Brain microvascular endothelial cell (primary cell): ENCODE data around the gene EVI2B.

Experiments used
- DNase-seq: peaks from one replicate; pipeline ENCODE4 v3.0.0-alpha.2; 2020
- H3K27ac ChIP-seq: fragments of 250-450 bp; sonication (Bioruptor Pico); 2 replicates; pipeline ENCODE4 v1.5.1; 2020; ENCODE audit warnings: mild to moderate bottlenecking, moderate library complexity
- H3K27me3 ChIP-seq: fragments of 250-450 bp; sonication (Bioruptor Pico); replicated peaks from 2 replicates; pipeline ENCODE4 v1.5.1; 2020; ENCODE audit warnings: mild to moderate bottlenecking
- H3K36me3 ChIP-seq: fragments of 250-450 bp; sonication (Bioruptor Pico); replicated peaks from 2 replicates; pipeline ENCODE4 v1.5.1; 2020; ENCODE audit warnings: mild to moderate bottlenecking
- H3K4me3 ChIP-seq: 2 replicates; pipeline ENCODE4 v1.5.1; 2011; ENCODE audit warnings: low read depth, mild to moderate bottlenecking, control low read depth, low read length, moderate library complexity
- in situ Hi-C: cut with HindIII; loops from 2 replicates; pipeline ENCODE4 v1.10.0; 2017; ENCODE audit warnings: low sequenced_read_pairs, low pct_ligation_motif_present
- TF ChIP-seq, protein P1 (sequence below): IDR thresholded peaks from 2 replicates; pipeline ENCODE4 v1.5.1; 2011; ENCODE audit warnings: low read depth, mild to moderate bottlenecking, moderate library complexity, low read length, control low read depth, inconsistent platforms; ENCODE audit errors: missing control alignments

EVI2B gene

DNA sequence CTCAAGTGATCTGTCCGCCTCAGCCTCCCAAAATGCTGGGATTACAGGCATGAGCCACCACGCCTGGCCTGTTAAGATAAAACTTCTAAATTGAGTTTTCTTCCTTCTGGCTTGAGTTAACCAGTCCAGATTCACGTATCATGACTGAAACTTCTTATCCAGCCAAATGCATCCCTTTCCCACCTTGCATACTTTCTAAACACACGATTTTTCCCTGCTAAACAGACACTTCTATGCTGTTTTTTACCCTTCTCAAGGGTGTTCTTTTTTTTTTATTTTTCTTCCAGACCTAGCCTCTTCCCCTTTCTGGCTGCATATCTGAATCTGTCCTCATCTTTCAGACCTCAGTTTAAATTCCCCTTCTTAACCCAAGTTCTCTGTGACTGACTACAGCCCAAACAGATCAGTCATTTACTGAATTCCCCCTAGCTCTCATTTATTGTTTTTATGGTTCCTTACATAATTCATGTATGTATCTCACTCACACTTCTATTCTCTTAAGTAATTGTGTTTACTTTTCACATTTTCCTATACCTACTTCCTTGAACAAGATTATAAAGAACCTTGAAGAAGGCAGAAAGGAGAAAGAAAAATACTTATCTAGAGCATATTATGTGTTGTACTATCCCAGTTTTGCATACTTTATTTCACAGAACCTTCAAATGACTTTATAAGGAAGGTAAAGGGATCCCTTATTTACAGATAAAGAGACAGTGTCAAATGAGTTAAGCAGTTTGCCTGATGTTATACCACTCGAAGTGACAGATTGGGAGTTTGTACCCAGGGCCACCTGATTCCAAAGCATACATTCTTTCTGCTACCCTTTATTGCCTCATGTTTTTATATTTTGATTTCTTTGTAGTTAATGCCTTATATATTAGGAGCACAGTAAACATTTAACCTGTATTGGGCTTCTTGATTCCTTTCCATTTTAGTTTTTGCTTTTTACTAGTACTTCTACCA, 5.2 kb downstream of the EVI2B start:
- no peaks in the 10 kb centered on the region for H3K36me3 ChIP-seq
- H3K4me3 ChIP-seq, result no peak overlapping the region
- H3K27me3 ChIP-seq, result no peaks in the 10 kb centered on the region
- in situ Hi-C loops, result no loop called here
- no peak overlapping the region for H3K27ac ChIP-seq
- no peak for DNase-seq
- TF ChIP-seq, protein P1, sequence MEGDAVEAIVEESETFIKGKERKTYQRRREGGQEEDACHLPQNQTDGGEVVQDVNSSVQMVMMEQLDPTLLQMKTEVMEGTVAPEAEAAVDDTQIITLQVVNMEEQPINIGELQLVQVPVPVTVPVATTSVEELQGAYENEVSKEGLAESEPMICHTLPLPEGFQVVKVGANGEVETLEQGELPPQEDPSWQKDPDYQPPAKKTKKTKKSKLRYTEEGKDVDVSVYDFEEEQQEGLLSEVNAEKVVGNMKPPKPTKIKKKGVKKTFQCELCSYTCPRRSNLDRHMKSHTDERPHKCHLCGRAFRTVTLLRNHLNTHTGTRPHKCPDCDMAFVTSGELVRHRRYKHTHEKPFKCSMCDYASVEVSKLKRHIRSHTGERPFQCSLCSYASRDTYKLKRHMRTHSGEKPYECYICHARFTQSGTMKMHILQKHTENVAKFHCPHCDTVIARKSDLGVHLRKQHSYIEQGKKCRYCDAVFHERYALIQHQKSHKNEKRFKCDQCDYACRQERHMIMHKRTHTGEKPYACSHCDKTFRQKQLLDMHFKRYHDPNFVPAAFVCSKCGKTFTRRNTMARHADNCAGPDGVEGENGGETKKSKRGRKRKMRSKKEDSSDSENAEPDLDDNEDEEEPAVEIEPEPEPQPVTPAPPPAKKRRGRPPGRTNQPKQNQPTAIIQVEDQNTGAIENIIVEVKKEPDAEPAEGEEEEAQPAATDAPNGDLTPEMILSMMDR, result no peak

DNA sequence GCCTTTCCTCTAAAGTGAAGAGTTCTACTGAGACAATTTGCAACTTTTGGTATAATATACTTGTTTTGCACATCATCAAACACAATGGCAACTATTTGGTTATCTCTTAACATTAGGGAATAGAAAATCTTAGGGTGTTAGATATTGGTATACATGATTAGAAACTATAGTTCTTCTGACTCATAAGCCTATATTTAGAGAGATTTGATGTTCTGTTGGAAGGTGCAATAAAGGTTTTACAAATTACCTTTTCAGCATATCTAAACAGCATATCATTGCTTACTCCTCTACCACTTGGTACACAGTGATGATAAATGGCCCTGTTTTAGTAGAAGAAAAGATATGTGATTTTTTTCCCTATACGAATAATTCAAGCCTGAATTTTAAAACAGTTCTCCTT, 6.2 kb downstream of the EVI2B start:
- Histone ChIP-seq H3K27ac (no peak overlapping the region), H3K36me3 (no peaks in the 10 kb centered on the region), H3K27me3 (no peaks in the 10 kb centered on the region), H3K4me3 (no peak overlapping the region)
- TF ChIP-seq, protein P1, result no peak
- no peak for DNase-seq
- in situ Hi-C loops, result no loop called here

DNA sequence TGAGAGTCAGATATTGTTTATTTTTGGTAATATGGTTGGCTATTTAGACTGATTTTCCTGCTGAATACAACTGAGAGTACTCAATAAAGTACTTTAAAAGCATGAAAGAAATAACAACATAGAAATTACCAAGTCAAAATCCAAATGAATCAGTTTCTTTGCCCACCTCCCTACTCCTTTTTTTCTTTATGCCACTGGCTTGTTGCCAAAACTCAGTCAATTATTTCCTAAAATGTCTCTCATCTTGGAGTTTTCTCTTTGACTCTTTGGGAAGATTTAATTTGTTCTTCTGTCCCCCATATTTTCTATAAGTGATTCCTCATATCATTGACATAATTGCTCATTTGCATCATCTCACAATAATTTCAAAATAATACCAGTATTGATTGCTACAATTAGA, 14.2 kb downstream of the EVI2B start:
- TF ChIP-seq, protein P1, result no peak
- Histone ChIP-seq H3K27ac (no peak overlapping the region), H3K4me3 (no peak overlapping the region), H3K27me3 (no peaks in the 10 kb centered on the region), H3K36me3 (no peaks in the 10 kb centered on the region)
- in situ Hi-C loops, result no loop called here
- no peak for DNase-seq

DNA sequence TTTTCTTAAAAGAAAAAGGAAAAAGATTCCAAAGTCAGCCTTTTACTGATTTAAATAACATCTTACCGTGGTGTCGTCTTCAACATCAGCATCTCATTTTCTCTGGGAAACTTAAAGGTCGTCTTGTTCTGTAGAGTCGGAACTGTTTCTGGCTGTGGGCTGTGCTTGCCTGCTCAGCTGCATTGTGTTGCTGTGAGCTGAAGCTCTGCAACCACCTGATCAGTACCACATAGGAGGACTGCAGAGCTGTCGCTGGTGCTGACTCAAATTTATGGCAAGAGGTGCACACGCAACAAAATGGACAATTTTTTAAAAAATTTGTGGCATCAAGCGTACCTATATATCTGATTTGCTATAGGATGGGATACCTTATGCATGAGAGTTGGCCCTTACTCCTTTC, 16.8 kb downstream of the EVI2B start, which contains the start of gene OMG:
OMG (minus strand) TSS at position 150 of the 400 bp plus-strand sequence. CDS start 908 bp downstream, outside the sequence.
- TF ChIP-seq, protein P1, result no peak
- no peak for DNase-seq
- in situ Hi-C loops, result no loop called here
- Histone ChIP-seq H3K4me3 (no peak within 1 kb of the TSS), H3K27ac (no peak within 1 kb of the TSS), H3K27me3 (no peaks in the 10 kb centered on the region), H3K36me3 (no peaks in the 10 kb centered on the region)

DNA sequence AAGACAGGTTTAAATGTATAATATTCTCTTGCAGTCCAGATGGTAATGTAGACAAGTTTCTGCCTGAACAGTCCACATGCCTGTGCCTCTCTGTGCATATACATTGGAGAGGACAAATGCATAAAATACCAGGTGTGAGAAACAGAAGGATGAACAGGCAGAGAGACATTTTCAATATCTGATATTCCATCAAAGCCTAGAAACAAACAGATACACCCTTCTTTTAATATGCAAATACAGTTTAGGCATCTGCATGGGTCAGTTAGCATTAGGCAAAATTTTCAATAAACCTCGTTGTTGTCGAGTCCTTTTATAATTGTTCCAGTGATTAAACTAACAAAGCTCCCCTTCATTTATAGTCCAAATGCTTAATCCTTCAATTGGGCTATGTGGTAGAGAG, 17.7 kb downstream of the EVI2B start:
- DNase-seq, result no peak
- Histone ChIP-seq H3K4me3 (no peak overlapping the region), H3K36me3 (no peaks in the 10 kb centered on the region), H3K27me3 (no peaks in the 10 kb centered on the region), H3K27ac (no peak overlapping the region)
- in situ Hi-C loops, result no loop called here
- TF ChIP-seq, protein P1, result no peak
